Upper lobe of right lung (tissue), 1 donor: ENCODE measurements around the gene KRTAP8-1. TPM values are rescaled to one million over a fixed set of nuclear protein-coding genes. Genes with fewer than 3 reads are reported as not detected.
A peak's percentile ranks its signal among the peaks of the same experiment; 100 is the strongest.

ENCODE experiments used
- ATAC-seq: fragments of 200-7000 bp; cut with Tn5 transposase; one replicate; pipeline ENCODE4 v1.9.1; 2020; ENCODE audit warnings: mild to moderate bottlenecking, moderate library complexity
- DNase-seq: peaks from one replicate; pipeline ENCODE4 v3.0.0-alpha.2; 2020
- H3K27ac ChIP-seq: fragments of 200-600 bp; one replicate; pipeline ENCODE4 v1.8.0; 2022
- H3K27me3 ChIP-seq: fragments of 200-600 bp; one replicate; pipeline ENCODE4 v1.8.0; 2022; ENCODE audit warnings: mild to moderate bottlenecking
- H3K36me3 ChIP-seq: fragments of 200-600 bp; one replicate; pipeline ENCODE4 v1.8.0; 2022
- H3K4me1 ChIP-seq: fragments of 200-600 bp; one replicate; pipeline ENCODE4 v1.8.0; 2022
- H3K4me3 ChIP-seq: fragments of 200-600 bp; one replicate; pipeline ENCODE4 v1.8.0; 2022; ENCODE audit warnings: mild to moderate bottlenecking
- H3K9me3 ChIP-seq: fragments of 200-600 bp; one replicate; pipeline ENCODE4 v1.8.0; 2022
- CTCF ChIP-seq: fragments of 200-600 bp; IDR thresholded peaks from one replicate; pipeline ENCODE4 v1.8.0; 2022; ENCODE audit warnings: antibody characterized with exemption
- intact Hi-C: fragments of 100-400 bp; cut with DNase I; formaldehyde crosslinking; loops from one replicate; pipeline ENCODE4 v1.11.0; 2022
- long read RNA-seq: library from polyadenylated mRNA; unstranded; transcript quantifications from one replicate; pipeline ENCODE4 v2.0.0, GENCODE V29; 2021
- total RNA-seq: library from RNA; stranded (reverse); fragmentation: NEBNext Ultra II Directional; extraction: Animal tissue kit (Norgen Biotek cat#: 25700); gene quantifications from one replicate; pipeline ENCODE4 v1.2.1, GENCODE V29; 2021
- donor health status: DM: no; HTN: yes; CAD: no; lungs with severe emphysema.

The KRTAP8-1 gene, protein sequence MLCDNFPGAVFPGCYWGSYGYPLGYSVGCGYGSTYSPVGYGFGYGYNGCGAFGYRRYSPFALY
- not detected for total RNA-seq
- long read RNA-seq = 0 reads

- no peaks in the 10 kb centered on the region for H3K4me1 ChIP-seq
- H3K36me3 ChIP-seq = no peaks in the 10 kb centered on the region
- H3K27ac ChIP-seq = no peak within 1 kb of the TSS
- intact Hi-C loops = no loop called here
- TF ChIP-seq CTCF = no peak
- DNase-seq = no peak
- no peaks in the 10 kb centered on the region for H3K9me3 ChIP-seq
- no peak for ATAC-seq
- no peaks in the 10 kb centered on the region for H3K27me3 ChIP-seq
- no peak within 1 kb of the TSS for H3K4me3 ChIP-seq
These were observed at the start of gene KRTAP8-1 for GRCh38 chr21:30813174-30813573. Gene KRTAP8-1, minus strand, starts transcription at chr21:30813274. Its CDS starts 54 bp downstream, at chr21:30813220.

GRCh38 chr21:30847627-30848500 is 34.8 kb upstream of the KRTAP8-1 start:
- Histone ChIP-seq H3K27ac (no peak overlapping the region), H3K9me3 (no peaks in the 10 kb centered on the region), H3K4me3 (no peak overlapping the region), H3K4me1 (no peaks in the 10 kb centered on the region), H3K27me3 (no peaks in the 10 kb centered on the region), H3K36me3 (no peaks in the 10 kb centered on the region)
- ATAC-seq = no peak
- DNase-seq = no peak
- intact Hi-C loops = no loop called here
- no peak for TF ChIP-seq CTCF

GRCh38 chr21:30842990-30843389 is 29.9 kb upstream of the KRTAP8-1 start:
- no peaks in the 10 kb centered on the region for H3K27me3 ChIP-seq
- H3K27ac ChIP-seq = no peak overlapping the region
- TF ChIP-seq CTCF = no peak
- intact Hi-C loops = no loop called here
- DNase-seq (no peak), ATAC-seq (no peak)
- no peaks in the 10 kb centered on the region for H3K9me3 ChIP-seq
- no peaks in the 10 kb centered on the region for H3K36me3 ChIP-seq
- H3K4me3 ChIP-seq = no peak overlapping the region
- H3K4me1 ChIP-seq = no peaks in the 10 kb centered on the region

GRCh38 chr21:30839304-30839703 is 26.2 kb upstream of the KRTAP8-1 start:
- no peak overlapping the region for H3K4me3 ChIP-seq
- intact Hi-C loops = no loop called here
- no peaks in the 10 kb centered on the region for H3K9me3 ChIP-seq
- ATAC-seq = peak; percentile 45
- H3K4me1 ChIP-seq = no peaks in the 10 kb centered on the region
- TF ChIP-seq CTCF = peak; percentile 18
- no peak overlapping the region for H3K27ac ChIP-seq
- H3K27me3 ChIP-seq = no peaks in the 10 kb centered on the region
- DNase-seq = no peak
- no peaks in the 10 kb centered on the region for H3K36me3 ChIP-seq

DNA sequence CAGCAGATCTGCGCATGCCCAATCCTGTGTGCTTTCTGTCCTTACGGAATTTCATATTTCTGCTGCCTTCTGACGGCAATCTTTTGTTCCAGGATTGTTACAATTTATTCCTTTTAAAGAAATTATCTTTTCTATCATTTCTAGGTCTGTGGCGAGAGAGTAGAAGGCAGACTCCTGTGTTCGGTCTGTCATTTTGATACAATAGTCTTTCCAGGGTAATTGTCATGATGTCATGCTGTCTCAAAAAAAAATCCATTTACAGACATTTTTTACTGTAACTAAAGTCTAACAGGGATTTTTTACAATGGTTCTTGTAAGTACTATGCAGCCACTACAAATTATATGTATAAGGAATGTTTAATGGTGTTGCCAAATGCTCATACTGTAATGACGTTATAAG is 25.5 kb upstream of the KRTAP8-1 start:
- no peak for TF ChIP-seq CTCF
- DNase-seq (no peak), ATAC-seq (no peak)
- Histone ChIP-seq H3K4me1 (no peaks in the 10 kb centered on the region), H3K4me3 (no peak overlapping the region), H3K9me3 (no peaks in the 10 kb centered on the region), H3K36me3 (no peaks in the 10 kb centered on the region), H3K27me3 (no peaks in the 10 kb centered on the region), H3K27ac (no peak overlapping the region)
- intact Hi-C loops = no loop called here
